ENCODE measurements around the gene ZXDC.

Gene ZXDC

GRCh38 chr3:126401611-126402160 is 74.0 kb downstream of the ZXDC start:
- DNase-seq (ENCODE audit: low spot score): no peak
- TF ChIP-seq, protein P1, sequence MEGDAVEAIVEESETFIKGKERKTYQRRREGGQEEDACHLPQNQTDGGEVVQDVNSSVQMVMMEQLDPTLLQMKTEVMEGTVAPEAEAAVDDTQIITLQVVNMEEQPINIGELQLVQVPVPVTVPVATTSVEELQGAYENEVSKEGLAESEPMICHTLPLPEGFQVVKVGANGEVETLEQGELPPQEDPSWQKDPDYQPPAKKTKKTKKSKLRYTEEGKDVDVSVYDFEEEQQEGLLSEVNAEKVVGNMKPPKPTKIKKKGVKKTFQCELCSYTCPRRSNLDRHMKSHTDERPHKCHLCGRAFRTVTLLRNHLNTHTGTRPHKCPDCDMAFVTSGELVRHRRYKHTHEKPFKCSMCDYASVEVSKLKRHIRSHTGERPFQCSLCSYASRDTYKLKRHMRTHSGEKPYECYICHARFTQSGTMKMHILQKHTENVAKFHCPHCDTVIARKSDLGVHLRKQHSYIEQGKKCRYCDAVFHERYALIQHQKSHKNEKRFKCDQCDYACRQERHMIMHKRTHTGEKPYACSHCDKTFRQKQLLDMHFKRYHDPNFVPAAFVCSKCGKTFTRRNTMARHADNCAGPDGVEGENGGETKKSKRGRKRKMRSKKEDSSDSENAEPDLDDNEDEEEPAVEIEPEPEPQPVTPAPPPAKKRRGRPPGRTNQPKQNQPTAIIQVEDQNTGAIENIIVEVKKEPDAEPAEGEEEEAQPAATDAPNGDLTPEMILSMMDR (IDR thresholded peaks at IDR 0.05; ENCODE audit: borderline replicate concordance, control extremely low read depth, extremely low read depth, insufficient read depth, missing control alignments): no peak
- in situ Hi-C loops (cut with MboI; ENCODE audit: low sequenced_read_pairs, unreplicated experiment): no loop called here

DNA sequence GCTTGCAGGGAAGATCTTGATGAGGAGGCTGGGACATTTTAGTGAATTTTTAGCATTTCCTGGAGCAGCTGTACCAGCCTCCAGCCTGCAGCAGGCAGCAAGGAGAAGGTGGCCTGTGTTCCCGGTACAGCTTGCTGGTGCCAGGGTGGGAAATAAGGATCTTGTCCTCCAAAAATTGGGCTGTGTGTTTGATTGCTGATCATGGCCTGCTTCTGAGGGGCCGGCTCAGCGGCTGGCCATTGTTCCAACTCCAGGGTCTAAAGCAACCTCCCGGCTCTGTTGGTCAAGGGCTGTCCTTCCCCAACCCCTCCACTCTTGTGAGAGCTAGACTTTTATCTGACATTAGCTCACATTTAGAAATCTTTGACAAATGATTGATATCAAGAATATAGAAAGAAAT is 75.9 kb downstream of the ZXDC start:
- no peak for DNase-seq (ENCODE audit: low spot score)
- in situ Hi-C loops (cut with MboI; ENCODE audit: low sequenced_read_pairs, unreplicated experiment): no loop called here
- TF ChIP-seq, protein P1 (IDR thresholded peaks at IDR 0.05; ENCODE audit: borderline replicate concordance, control extremely low read depth, extremely low read depth, insufficient read depth, missing control alignments): no peak

- DNase-seq (ENCODE audit: low spot score): peak; percentile 60
Measured at GRCh38 chr3:126399351-126399735, 76.3 kb downstream of the ZXDC start.

GRCh38 chr3:126398423-126399350 is 77.0 kb downstream of the ZXDC start:
- in situ Hi-C loops (cut with MboI; ENCODE audit: low sequenced_read_pairs, unreplicated experiment): no loop called here
- TF ChIP-seq, protein P1 (IDR thresholded peaks at IDR 0.05; ENCODE audit: borderline replicate concordance, control extremely low read depth, extremely low read depth, insufficient read depth, missing control alignments): no peak
- DNase-seq (ENCODE audit: low spot score): no peak

More at GRCh38 chr3:126399351-126399735, 76.3 kb downstream of the ZXDC start:
- in situ Hi-C loops (cut with MboI; ENCODE audit: low sequenced_read_pairs, unreplicated experiment): no loop called here
- TF ChIP-seq, protein P1 (IDR thresholded peaks at IDR 0.05; ENCODE audit: borderline replicate concordance, control extremely low read depth, extremely low read depth, insufficient read depth, missing control alignments): no peak

GRCh38 chr3:126397610-126398422 is 77.9 kb downstream of the ZXDC start:
- DNase-seq (ENCODE audit: low spot score): no peak
- TF ChIP-seq, protein P1 (IDR thresholded peaks at IDR 0.05; ENCODE audit: borderline replicate concordance, control extremely low read depth, extremely low read depth, insufficient read depth, missing control alignments): no peak
- in situ Hi-C loops (cut with MboI; ENCODE audit: low sequenced_read_pairs, unreplicated experiment): no loop called here

DNA sequence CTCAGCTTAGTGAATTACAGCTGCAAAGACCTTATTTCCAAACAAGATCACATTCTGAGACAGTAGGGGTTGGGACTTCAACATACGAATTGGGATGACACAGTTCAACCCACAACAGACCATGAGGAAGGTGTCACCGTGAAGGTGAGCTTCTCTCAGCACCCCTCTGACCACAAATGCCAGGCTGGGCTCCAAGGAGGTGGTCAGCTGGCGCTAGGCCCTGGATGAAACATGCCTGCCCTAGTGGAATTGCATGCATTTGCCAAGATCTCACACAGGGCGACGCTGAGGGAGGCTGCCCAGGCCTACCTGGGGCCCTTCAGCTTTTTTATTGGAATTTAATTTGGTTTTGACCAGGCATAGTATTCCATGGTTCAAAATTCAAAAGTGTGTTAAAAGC is 79.2 kb downstream of the ZXDC start:
- in situ Hi-C loops (cut with MboI; ENCODE audit: low sequenced_read_pairs, unreplicated experiment): no loop called here
- DNase-seq (ENCODE audit: low spot score): no peak
- TF ChIP-seq, protein P1 (IDR thresholded peaks at IDR 0.05; ENCODE audit: borderline replicate concordance, control extremely low read depth, extremely low read depth, insufficient read depth, missing control alignments): no peak
